Measurements from ENCODE around the gene PPP2R2C.

Gene PPP2R2C

GRCh38 chr4:6377626-6378492 lies 94.6 kb downstream of the PPP2R2C start:
- DNase-seq, result no peak

GRCh38 chr4:6375620-6376295 lies 96.7 kb downstream of the PPP2R2C start:
- DNase-seq, result no peak

GRCh38 chr4:6374575-6374974 lies 97.8 kb downstream of the PPP2R2C start:
- DNase-seq, result no peak

- DNase-seq, result no peak
These were observed 98.6 kb downstream of the PPP2R2C start for GRCh38 chr4:6373541-6374410.

- peak; percentile 13 for DNase-seq
These were observed 99.5 kb downstream of the PPP2R2C start for GRCh38 chr4:6372649-6373525.

GRCh38 chr4:6371812-6372211 lies 100.6 kb downstream of the PPP2R2C start:
- DNase-seq, result no peak

- DNase-seq, result no peak
These were observed 101.1 kb downstream of the PPP2R2C start for GRCh38 chr4:6371271-6371670.

GRCh38 chr4:6369924-6370645 lies 102.3 kb downstream of the PPP2R2C start:
- no peak for DNase-seq

- no peak for DNase-seq
These were observed 102.9 kb downstream of the PPP2R2C start for GRCh38 chr4:6369511-6369910.

GRCh38 chr4:6369035-6369434 lies 103.4 kb downstream of the PPP2R2C start:
- DNase-seq, result no peak

- no peak for DNase-seq
These were observed 103.8 kb downstream of the PPP2R2C start for GRCh38 chr4:6368601-6369000.

- DNase-seq, result no peak
These were observed 104.3 kb downstream of the PPP2R2C start for GRCh38 chr4:6368096-6368495.

GRCh38 chr4:6367371-6367851 lies 105.0 kb downstream of the PPP2R2C start:
- no peak for DNase-seq

- DNase-seq, result no peak
These were observed 105.8 kb downstream of the PPP2R2C start for GRCh38 chr4:6366581-6366980.

GRCh38 chr4:6365545-6366086 lies 106.8 kb downstream of the PPP2R2C start:
- no peak for DNase-seq

- DNase-seq, result no peak
These were observed 107.8 kb downstream of the PPP2R2C start for GRCh38 chr4:6364581-6364980.

GRCh38 chr4:6364146-6364545 lies 108.3 kb downstream of the PPP2R2C start:
- no peak for DNase-seq

GRCh38 chr4:6362896-6363295 lies 109.5 kb downstream of the PPP2R2C start:
- DNase-seq, result no peak

- no peak for DNase-seq
These were observed 110.0 kb downstream of the PPP2R2C start for GRCh38 chr4:6362243-6362885.

- no peak for DNase-seq
These were observed 111.2 kb downstream of the PPP2R2C start for GRCh38 chr4:6361076-6361784.
